Measurements from ENCODE around the gene CLRN1.

The CLRN1 gene

DNA sequence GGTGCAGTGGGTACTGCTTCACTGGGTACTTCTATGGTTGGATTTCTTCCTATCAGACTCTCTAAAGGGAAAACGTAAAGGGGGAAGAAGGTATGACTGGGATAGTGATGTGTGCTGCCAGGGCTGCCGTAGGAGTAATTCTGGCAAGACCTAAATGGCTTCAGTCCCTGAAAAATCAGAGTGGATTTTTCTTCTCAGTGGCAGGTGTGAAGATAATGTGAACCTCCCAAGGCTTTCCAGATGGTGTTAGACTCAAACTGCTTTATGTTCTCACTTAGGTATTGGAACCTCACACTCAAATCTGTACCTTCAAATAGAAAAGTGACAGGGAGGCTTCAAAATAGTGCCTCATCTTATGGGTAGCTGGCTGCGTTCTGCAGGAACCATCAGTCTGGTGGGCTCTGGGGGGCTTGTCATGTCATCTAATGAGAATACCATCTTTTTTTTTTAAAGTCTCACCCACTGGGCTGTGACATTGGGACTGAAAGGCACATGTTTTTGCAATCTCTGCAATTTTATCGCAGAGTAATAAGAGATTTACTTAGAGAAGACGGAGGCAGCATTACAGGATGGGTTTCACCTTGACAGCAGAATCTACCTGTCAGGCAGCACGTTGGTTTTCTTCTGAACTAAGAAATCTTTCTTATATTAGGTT lies 95.8 kb downstream of the CLRN1 start:
- DNase-seq (ENCODE audit: low read depth, low spot score): no peak

Data from ELF-1 (cell line).